Right renal pelvis (tissue), 4 donors: ENCODE results near the gene OR13A1. TPM values are rescaled to one million over a fixed set of nuclear protein-coding genes. Genes with fewer than 3 reads are reported as not detected.
"Not testable (repeated sequence)": the region's sequence is repeated elsewhere in the genome, so short reads cannot be mapped to it uniquely, and the experiment has no call there.

Source experiments
- DNase-seq, 4 donors: peaks; one replicate each; pipeline ENCODE4 v3.0.0-alpha.2; 2013; ENCODE audit warnings: low read depth in 4 of 4, low spot score in 3 of 4, missing footprints in 1 of 4
- polyA plus RNA-seq, 4 donors: library from polyadenylated mRNA; unstranded; fragments of 120-200 nt; gene quantifications; one replicate each; pipeline ENCODE4 v1.2.1, GENCODE V29; 2013; ENCODE audit not compliant: insufficient read length in 4 of 4

The OR13A1 gene, protein sequence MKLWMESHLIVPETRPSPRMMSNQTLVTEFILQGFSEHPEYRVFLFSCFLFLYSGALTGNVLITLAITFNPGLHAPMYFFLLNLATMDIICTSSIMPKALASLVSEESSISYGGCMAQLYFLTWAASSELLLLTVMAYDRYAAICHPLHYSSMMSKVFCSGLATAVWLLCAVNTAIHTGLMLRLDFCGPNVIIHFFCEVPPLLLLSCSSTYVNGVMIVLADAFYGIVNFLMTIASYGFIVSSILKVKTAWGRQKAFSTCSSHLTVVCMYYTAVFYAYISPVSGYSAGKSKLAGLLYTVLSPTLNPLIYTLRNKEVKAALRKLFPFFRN
- polyA plus RNA-seq, result under 1 TPM in 3 of 4 donors, not detected in 1; 0.06 to 0.13 (median 0.09) TPM

DNA sequence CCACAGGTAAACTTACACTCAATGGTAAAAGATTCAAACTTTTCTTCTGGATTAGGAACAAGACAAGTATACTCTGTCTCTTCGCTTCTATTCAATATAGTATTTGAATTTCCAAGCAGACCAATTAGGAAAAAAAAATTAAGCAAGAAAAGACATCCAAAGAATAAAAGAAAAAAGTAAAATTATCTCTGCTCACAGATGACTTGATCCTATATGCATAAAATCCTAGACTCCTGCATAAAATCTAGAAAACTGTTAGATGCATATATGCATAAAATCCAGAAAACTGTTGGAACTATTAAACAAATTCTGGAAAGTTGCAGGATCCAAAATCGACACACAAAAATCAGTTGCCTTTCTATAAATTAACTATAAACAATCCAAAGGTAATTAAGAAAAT is at the start of gene OR13A1:
Gene OR13A1 (minus strand): TSS at position 101 of the 400 bp plus-strand sequence. CDS start 11,186 bp downstream, outside the sequence.
- no peak for DNase-seq

DNA sequence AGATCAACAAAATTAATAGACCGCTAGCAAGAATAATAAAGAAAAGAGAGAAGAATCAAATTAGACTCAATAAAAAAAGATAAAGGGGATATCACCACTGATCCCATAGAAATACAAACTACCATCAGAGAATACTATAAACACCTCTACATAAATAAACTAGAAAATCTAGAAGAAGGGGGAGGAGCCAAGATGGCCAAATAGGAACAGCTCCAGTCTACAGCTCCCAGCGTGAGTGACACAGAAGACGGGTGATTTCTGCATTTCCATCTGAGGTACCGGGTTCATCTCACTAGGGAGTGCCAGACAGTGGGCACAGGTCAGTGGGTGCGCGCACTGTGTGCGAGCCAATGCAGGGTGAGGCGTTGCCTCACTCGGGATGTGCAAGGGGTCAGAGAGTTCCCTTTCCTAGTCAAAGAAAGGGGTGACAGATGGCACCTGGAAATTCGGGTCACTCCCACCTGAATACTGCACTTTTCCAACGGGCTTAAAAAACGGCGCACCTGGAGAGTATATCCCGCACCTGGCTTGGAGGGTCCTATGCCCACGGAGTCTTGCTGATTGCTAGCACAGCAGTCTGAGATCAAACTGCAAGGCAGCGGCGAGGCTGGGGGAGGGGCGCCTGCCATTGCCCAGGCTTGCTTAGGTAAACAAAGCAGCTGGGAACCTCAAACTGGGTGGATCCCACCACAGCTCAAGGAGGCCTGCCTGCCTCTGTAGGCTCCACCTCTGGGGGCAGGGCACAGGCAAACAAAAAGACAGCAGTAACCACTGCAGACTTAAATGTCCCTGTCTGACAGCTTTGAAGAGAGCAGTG is 46.8 kb upstream of the OR13A1 start:
- not testable (repeated sequence) for DNase-seq

DNA sequence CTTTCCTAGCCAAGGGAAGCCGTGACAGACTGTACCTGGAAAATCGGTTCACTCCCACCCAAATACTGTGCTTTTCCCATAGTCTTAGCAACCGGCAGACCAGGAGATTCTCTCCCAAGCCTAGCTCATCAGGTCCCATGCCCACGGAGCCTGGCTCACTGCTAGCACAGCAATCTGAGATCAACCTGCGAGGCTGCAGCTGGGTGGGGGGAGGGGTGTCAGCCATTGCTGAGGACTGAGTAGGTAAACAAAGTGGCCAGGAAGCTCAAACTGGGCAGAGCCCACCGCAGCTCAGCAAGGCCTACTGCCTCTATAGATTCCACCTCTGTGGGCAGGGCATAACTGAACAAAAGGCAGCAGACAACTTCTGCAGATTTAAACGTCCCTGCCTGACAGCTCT is 43.6 kb upstream of the OR13A1 start:
- not testable (repeated sequence) for DNase-seq

DNA sequence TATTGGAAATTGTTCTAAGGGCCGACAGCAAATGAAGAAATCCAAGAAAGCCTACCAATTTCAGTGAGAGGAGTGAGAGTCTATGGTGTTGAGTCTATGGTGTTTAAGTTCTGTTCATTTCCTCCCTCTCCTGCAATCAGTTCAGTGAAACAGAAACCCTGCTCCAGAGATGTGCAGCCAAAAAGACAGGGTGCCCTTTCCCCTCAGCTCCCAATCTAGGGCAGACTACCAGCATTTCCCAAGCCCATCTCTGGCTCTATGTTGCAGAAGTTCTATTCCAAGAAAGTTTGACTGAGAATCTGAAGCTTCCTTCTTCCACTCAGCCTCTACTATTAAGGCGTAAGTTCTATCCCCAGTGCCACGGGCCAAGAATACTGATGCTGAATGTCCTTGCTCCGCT is 40.1 kb upstream of the OR13A1 start:
- DNase-seq, result no peak

DNA sequence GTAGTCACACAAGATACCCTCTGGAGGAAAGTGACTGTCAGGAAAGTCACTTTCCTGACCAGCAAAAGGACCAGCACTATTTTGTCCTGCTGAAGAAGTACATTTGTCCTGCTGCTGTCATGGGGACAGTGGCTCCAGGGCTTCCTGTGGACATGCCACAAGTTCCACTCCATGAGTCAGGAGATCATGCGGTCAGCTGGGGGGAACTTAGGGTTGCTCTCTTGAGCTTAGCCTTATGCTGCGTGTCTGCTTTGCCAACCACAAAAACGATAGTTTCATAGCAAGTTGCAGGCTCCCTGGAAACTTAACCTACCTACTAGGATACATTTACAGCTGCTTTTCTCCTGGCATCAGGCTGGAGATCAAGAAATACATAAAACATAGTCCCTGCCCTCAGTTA is 38.9 kb upstream of the OR13A1 start:
- no peak for DNase-seq

DNA sequence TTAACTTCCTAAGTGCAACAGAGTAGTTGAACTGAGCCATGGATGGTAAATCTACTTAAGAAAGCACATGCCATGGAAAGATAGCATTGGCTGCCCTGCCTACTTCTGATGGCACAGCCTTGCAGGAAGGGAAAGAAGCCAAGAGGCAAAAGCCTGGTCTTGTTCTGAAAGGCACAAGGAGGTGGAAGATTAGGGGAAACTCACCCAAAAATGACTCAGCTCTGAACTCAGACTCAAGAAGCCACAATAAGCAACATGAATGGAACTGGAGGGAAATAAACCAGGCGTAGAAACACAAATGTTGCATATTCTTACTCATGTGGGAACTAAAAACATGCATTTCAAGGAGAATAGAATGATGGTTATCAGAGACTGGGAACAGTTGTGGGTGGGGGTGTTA is 37.8 kb upstream of the OR13A1 start:
- no peak for DNase-seq

DNA sequence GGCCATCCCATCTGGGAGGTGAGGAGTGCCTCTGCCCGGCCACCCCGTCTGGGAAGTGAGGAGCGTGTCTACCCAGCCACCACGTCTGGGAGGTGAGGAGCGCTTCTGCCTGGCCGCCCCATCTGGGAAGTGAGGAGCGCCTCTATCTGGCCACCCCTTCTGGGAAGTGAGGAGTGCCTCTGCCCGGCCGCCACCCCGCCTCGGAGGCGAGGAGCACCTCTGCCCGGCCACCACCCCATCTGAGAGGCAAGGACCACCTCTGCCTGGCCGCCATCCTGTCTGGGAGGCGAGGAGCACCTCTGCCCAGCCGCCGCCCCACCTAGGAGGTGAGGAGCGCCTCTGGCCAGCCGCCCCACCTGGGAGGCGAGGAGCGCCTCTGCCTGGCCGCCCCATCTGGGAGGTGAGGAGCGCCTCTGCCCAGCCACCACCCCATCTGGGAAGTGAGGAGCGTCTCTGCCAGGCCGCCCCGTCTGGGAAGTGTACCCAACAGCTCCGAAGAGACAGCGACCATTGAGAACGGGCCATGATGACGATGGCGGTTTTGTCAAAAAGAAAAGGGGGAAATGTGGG is 32.9 kb upstream of the OR13A1 start:
- DNase-seq, result not testable (repeated sequence)

DNA sequence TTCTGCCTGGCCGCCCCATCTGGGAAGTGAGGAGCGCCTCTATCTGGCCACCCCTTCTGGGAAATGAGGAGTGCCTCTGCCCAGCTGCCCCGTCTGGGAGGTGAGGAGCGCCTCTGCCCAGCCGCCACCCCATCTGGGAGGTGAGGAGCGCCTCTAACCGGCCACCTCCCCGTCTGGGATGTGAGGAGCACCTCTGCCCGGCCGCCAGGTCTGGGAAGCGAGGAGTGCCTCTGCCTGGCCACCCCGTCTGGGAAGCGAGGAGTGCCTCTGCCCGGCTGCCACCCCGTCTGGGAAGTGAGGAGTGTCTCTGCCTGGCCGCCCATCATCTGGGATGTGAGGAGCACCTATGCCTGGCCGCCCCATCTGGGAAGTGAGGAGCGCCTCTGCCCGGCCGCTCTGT is 32.1 kb upstream of the OR13A1 start:
- not testable (repeated sequence) for DNase-seq

DNA sequence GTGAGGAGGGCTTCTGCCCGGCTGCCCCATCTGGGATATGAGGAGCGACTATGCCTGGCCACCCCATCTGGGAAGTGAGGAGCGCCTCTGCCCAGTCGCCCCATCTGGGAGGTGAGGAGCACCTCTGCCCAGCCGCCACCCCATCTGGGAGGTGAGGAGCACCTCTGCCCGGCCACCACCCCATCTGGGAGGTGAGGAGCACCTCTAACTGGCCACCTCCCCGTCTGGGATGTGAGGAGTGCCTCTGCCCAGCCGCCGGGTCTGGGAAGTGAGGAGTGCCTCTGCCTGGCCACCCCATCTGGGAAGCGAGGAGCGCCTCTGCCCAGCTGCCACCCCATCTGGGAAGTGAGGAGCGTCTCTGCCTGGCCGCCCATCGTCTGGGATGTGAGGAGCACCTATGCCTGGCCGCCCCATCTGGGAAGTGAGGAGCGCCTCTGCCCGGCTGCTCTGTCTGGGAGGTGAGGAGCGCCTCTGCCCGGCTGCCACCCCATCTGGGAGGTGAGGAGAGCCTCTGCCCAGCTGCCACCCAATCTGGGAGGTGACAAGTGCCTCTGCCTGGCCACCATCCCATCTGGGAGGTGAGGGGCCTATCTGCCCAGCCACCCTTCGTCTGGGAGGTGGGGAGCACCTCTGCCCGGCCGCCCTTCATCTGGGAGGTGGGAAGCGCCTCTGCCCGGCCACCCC is 31.4 kb upstream of the OR13A1 start:
- DNase-seq, result not testable (repeated sequence)

DNA sequence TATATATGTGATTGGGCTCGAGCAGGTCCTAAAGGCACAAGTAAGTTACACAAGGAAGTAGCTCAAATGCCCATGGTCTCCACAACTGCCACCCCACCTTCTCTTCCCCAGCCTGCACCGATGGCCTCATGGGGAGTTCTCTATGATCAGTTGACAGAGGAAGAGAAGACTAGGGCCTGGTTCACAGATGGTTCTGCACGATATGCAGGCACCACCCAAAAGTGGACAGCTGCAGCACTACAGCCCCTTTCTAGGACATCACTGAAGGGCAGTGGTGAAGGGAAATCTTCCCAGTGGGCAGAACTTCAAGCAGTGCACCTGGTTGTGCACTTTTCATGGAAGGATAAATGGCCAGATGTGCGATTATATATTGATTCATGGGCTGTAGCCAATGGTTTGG is 25.0 kb upstream of the OR13A1 start:
- DNase-seq, result not testable (repeated sequence)

DNA sequence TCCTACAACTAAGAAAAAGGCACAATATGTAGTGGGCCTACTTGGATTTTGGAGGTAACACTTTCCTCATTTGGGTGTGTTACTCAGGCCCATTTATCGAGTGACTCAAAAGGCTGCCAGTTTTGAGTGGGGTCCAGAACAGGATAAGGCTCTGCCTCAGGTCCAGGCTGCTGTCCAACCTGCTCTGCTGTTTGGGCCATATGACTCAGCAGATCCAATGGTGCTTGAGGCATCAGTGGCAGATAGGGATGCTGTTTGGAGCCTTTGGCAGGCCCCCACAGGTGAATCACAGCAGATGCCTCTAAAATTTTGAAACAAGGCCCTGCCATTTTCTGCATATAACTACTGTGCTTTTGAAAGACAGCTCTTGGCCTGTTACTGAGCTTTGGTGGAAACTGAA is 24.5 kb upstream of the OR13A1 start:
- DNase-seq, result no peak

DNA sequence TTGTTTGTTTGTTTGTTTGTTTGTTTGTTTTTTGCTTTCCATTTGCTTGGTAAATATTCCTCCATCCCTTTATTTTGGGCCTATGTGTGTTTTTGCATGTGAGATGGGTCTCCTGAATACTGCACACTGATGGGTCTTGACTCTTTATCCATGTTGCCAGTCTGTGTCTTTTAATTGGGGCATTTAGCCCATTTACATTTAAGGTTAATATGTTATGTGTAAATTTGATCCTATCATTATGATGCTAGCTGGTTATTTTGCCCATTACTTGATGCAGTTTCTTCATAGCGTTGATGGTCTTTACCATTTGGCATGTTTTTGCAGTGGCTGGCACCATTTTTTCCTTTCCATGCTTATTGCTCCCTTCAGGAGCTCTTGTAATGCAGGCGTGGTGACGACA is 16.4 kb upstream of the OR13A1 start:
- not testable (repeated sequence) for DNase-seq

DNA sequence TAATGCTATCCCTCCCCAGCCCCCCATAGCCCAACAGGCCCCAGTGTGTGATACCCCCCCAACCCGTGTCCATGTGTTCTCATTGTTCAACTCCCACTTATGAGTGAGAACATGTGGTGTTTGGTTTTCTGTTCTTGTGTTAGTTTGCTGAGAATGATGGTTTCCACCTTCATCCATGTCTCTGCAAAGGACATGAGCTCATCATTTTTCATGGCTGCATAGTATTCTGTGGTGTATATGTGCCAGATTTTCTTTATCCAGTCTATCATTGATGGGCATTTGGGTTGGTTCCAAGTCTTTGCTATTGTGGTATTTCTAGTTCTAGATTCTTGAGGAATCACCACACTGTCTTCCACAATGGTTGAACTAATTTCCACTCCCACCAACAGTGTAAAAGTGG is 11.5 kb upstream of the OR13A1 start:
- DNase-seq, result not testable (repeated sequence)

DNA sequence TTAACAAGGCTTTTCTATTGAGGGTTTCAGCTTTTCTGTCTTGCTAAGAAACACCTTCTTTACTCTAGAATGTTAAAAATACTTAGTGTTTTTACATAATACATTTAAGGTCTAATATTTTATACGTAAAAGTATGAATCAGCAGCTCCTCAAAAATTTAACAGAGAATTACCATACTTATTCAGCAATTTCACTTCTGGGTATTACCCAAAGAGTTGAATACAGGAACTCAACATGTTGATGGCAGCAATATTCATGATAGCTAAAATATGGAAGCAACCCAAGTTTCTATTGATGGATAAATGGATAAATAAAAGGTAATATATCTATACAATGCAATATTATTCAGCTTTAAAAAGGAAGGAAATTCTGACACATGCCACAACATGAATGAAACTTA is 9.7 kb upstream of the OR13A1 start:
- DNase-seq, result no peak

DNA sequence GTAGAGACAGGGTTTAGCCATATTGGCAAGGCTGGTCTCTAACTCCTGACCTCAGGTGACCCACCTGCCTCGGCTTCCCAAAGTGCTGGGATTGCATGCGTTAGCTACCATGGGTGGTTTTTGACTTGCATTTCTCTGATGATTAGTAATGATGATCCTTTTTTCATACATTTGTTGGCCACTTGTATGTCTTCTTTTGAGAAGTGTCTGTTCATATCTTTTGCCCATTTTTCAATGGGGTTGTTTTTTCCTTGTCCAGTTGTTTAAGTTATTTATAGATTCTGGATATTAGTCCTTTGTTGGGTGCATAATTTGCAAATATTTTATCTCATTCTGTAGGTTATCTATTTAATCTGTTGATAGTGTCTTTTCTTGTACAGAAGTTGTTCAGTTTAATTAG is 4.3 kb upstream of the OR13A1 start:
- no peak for DNase-seq

DNA sequence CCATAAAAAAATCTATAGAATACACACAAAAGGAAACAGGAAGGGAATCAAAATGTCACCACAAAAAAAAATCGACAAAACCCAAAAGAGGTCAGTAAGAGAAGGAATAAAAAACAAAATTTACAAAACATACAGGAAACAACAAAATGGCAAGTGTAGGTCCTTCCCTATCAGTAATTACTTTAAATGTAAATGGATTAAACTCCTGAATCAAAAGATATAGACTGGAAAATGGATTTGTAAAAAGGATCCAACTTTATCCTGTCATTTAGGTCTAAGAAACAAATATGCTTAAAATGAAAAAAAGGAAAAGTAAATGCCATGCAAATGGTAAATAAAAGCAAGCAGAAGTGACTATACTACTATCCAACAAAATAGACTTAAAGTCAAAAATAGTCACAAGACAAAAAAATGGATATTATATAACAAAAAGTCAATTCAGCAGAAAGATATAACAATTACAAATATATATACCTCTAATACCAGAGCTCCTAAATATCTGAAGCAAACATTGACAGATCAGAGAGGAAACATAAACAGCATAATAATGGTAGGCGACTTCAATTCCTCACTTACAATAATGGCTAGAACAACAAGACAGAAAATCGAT is 2.0 kb downstream of the OR13A1 start:
- DNase-seq, result no peak

DNA sequence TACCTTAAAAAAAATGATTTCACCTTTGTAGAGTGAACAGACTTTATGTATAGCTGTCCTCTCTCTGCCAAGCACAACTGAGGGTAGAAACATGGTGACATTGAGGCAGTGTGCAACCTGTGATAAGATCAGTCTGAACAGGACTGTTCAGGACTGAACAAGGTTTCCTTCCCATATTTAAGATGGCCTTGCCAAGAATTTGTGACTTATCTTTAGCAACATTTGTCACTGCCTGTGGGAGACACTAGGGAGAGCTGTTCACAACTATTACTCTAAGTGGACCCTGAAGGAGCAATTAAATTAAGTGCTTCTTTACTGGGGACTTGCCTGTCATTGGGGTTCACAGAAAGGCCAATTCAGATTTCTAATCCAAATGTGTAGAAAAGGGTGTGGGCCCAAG is 6.7 kb downstream of the OR13A1 start:
- DNase-seq, result no peak

DNA sequence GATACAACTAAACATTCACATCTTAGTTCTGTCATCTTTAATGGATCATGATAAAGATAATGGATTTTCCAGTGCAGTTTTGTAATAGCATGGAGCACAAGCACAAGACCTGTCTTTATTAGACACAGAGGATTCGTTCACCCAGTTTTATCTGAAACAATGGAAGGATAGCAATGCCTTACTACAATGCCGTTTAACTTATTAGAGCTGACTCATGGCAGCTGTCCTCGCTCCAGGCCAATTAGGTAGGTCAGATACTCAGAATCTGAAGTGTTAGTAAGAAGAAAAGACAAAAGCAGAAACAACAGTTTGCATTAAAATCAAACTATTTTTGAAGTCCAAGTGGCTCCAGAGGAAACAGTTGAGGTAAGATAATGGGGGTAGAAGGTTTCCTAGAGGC is 12.8 kb downstream of the OR13A1 start:
- DNase-seq, result no peak

DNA sequence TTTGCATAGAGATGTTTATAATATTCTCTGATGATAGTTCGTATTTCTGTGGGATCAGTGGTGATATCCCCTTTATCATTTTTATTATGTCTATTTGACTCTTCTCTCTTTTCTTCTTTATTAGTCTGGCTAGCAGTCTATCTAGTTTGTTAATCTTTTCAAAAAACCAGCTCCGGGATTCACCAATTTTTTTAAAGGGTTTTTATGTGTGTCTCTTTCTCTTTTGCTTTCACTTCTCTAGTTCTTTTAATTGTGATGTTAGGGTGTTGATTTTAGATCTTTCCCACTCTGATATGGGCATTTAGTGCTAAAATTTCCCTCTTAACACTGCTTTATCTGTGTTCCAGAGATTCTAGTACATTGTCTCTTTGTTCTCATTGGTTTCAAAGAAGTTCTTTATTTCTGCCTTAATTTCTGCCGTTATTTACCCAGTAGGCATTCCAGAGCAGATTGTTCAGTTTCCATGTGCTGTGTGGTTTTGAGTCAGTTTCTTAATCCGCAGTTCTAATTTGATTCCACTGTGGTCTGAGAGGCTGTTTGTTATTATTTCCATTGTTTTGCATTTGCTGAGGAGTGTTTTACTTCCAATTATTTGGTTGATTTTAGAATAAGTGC is 17.0 kb downstream of the OR13A1 start:
- not testable (repeated sequence) for DNase-seq

DNA sequence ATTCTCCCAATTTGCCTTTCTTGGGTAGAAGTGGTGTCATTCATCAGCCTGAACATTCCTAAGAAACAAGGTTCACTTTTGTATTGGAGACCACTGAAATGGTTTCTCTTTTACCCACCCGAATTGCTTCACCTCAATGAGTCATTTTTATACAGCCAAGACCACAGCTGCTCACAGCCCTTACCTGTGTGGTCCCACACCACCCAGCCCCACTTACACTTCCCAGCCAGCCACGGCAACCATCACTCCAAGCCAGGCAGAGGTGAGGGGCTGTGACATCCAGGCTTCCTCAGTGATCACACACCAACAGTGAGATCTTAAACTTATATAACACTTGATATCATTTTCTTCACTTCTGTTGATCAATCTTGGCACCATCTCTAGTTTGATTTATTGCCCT is 20.7 kb downstream of the OR13A1 start:
- no peak for DNase-seq
